ENCODE results near the gene CCDC152.

CCDC152 gene

GRCh38 chr5:42824347-42824976 lies 67.8 kb downstream of the CCDC152 start:
- no peak for TF ChIP-seq CTCF (IDR thresholded peaks at IDR 0.05)

GRCh38 chr5:42825422-42826148 lies 69.0 kb downstream of the CCDC152 start:
- TF ChIP-seq CTCF (IDR thresholded peaks at IDR 0.05) = no peak

GRCh38 chr5:42826757-42827515 lies 70.3 kb downstream of the CCDC152 start:
- TF ChIP-seq CTCF (IDR thresholded peaks at IDR 0.05) = no peak

GRCh38 chr5:42828671-42829070 lies 72.1 kb downstream of the CCDC152 start:
- no peak for TF ChIP-seq CTCF (IDR thresholded peaks at IDR 0.05)

- TF ChIP-seq CTCF (IDR thresholded peaks at IDR 0.05) = no peak
Measured at GRCh38 chr5:42830924-42831323, 74.3 kb downstream of the CCDC152 start.

GRCh38 chr5:42832060-42832459 lies 75.4 kb downstream of the CCDC152 start:
- no peak for TF ChIP-seq CTCF (IDR thresholded peaks at IDR 0.05)

- TF ChIP-seq CTCF (IDR thresholded peaks at IDR 0.05) = no peak
Measured at GRCh38 chr5:42836070-42836769, 79.6 kb downstream of the CCDC152 start.

Data from LNCAP (cell line).